Measurements from ENCODE around the gene PARD6G. TPM values are rescaled to one million over a fixed set of nuclear protein-coding genes. Genes with fewer than 3 reads are reported as not detected.
"Not testable (repeated sequence)": the region's sequence is repeated elsewhere in the genome, so short reads cannot be mapped to it uniquely, and the experiment has no call there.

The PARD6G gene
- total RNA-seq, 1 donor from 2014 or later = 1.7 TPM

DNA sequence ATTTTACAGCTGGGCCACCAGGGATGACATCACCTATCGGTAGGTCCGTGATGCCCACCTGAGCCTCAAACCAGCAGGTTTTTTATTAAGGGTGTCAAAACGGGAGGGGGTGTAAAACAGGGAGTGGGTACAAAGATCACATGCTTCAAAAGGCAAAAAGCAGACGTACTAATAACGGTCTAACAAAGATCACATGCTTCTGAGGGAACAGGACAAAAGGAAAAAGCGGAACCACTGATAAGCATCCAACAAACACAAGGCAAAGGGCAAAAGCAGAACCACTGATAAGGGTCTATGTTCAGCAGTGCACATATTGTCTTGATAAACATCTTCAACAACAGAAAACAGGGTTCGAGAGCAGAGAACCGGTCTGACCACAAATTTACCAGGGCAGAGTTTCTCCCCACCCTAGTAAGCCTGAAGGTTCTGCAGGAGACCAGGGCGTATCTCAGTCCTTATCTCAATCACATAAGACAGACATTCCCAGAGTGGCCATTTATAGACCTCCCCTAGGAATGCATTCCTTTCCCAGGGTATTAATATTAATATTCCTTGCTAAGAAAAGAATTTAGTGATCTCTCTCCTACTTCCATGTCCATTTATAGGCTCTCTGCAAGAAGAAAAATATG lies 82.5 kb downstream of the PARD6G start:
- ATAC-seq (ENCODE audit: poor library complexity); intact Hi-C loops (cut with DNase I): not testable (repeated sequence)

DNA sequence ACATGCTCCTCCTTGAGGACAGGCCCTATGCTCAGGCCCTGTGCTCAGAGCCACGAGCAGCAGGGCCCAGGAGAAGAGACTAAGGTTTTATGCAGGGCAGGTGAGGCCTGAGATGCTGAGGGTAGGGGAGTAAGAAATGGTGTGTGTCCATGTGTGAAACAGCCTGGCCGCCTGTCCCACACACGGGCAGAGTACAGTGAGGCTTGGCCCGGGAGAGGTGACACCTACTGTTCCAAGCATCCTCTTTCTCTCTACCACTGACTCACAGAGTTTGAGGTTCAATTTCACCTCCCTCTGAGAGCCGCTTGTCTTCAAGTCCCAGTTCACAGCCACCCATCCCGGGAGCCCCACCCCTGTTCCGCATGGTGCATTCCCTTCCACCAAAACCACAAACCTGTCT lies 84.1 kb downstream of the PARD6G start:
- no peak for DNase-seq
- no peak for ATAC-seq (ENCODE audit: poor library complexity)
- intact Hi-C loops (cut with DNase I) = no loop called here

More for the DNA sequence above, 82.5 kb downstream of the PARD6G start:
- DNase-seq = not testable (repeated sequence)

DNA sequence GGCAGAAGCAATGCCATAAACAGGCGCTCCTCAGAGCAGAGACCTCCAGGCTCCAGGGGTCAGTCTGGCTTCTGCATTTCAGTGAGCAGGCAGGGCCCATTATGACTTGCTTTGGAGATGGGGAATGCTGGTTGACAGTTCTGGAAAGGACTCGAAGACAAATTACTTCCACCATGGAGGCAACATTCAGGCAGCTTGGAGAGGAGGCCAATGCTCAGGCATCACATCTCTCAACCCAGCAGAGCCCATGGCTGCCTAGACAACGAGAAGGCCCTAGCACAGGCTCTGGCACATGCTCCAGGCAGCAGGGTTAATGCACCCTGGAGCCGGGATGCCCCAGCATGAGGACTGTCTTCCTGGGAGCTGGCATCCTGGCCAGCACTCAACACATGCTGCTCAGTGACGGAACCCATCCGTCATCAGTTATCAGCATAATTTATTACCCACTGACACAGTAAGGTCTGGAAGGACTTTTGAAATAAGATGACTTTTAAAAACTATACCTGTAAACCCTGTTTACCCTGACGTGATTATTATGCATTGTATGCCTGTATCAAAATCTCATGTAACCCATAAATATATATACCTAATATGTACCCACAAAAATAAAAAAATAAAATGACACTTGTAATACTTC lies 85.4 kb downstream of the PARD6G start:
- intact Hi-C loops (cut with DNase I) = no loop called here
- no peak for DNase-seq
- no peak for ATAC-seq (ENCODE audit: poor library complexity)

DNA sequence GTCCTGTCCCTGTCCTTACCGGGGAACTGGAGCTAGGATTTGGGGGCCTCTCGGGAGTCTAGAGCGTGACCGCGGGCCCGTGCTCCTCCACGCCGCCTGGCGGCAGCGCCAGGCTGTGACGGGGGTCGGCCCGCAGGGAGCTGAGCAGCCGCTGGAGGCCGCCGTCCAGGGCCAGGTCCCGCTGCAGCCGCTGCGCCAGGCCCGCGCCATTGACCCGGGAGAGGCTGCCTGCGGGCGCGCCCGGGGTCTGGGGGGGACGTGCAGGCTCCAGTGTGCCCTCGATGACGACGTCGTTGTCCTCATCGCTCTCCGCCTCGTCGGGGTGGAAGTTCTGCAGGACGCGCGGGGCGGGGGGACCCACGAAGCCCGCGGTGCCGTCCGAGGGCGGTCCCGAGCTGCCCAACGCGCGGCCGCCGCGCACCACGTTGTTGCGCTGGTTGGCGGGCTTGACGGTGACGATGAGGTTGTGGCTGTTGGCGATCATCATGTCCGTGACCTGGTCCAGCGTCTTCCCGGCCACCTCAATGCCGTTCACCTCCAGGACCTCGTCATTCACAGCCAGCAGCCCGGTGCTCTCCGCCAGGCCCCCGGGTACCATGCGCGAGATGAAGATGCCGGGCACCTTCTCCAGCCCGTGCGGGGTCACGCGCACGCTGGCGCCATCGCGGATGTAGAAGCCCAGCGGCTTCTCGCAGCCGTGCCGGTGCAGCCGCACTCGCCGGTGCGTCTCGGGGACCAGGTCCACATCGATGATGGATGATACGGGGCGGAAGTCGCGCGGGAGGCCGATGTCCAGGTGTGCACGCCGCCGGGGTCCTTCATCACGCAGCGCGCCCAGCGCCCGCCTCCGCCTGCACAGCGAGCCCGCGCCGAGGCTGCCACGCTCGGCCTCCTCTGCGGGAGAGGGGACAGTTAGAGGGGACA lies 87.3 kb downstream of the PARD6G start:
- intact Hi-C loops (cut with DNase I) = no loop called here
- DNase-seq = peak; percentile 61
- ATAC-seq (ENCODE audit: poor library complexity) = peak; percentile 94

DNA sequence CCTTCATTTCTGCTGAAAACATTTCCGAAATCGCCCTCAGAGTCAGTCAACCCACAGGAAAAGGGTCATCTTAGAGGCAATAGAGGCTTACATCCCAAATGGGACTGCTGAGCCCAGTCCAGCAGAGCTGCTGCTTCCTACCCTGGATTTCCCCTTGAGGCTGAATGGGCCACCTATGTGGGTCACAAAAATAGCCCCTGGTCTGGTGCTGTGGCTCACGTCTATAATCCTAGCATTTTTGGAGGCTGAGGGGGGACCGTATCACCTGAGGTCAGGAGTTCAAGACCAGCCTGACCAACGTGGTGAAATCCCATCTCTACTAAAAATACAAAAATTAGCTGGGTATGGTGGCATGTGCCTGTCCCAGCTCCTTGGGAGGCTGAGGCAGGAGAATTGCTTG lies 88.9 kb downstream of the PARD6G start:
- DNase-seq (no peak), ATAC-seq (ENCODE audit: poor library complexity) (no peak)
- intact Hi-C loops (cut with DNase I) = no loop called here

DNA sequence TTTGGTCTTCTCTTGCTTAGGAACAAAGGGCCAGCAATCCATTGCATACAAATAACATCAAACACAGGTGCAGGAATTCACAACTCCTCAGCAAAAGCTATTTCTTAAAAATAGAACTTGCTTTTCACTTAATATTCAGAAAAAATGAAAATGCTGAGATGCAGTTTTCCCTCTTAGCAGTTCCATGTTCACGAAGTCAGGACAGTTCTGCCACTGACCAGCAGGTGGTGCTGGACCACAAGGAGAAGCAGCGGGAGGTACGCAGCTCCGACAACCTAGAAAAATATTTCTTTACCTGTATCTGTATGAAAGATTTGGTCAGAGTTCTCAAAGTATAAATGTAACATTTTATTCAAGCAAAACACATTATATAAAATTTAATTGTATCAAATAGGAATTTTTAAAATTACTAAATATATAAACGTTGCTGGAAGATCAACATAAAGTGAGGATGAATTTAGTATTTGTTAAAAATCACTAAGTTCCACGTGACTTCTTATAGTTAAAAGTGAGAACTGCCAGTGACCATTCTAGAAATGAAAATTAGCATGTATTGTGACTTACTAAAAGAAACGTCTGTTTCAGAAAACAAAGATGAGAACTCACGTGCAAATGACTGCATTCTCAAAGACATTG lies 89.5 kb downstream of the PARD6G start:
- DNase-seq = peak; percentile 86
- intact Hi-C loops (cut with DNase I) = no loop called here
- peak; percentile 65 for ATAC-seq (ENCODE audit: poor library complexity)

DNA sequence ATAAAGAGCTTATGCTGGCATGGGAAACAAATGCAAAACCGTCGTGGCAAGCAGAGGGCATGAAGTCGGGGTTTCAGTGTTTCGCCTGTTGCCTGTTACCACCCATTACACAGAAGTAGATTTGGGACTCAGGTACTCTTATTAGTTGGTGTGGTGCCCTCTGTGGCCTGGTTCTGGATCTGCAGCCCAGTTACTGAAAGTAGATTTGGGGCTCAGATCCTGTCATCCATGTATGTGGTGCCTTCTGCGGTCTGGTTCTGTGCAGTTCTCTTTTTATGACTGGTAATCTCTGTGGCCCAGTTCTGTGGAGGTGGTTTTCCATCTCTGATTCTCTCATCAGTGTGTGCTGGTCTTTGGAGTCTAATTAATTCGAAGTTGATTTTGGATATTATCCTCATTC lies 93.0 kb downstream of the PARD6G start:
- ATAC-seq (ENCODE audit: poor library complexity) (no peak), DNase-seq (no peak)
- intact Hi-C loops (cut with DNase I) = no loop called here

DNA sequence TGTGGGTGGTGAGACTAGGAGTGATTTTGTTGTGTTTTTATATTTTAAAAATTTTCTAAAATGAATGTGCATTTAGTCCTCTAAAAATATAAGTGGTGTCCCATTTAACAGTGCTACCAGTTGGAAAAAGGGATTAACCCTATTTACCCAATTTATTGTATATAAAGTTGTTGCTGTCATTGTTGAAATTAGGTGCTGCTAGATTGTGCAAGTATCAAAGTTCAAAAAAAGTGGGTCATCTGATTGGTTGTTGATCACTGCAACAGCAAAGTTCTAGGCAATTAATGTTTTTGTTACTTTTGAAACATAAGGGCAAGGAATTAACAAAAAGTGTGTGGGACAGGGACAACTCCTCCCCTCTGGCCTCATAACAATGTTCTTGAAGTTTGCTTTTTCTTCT lies 97.6 kb downstream of the PARD6G start:
- DNase-seq (no peak), ATAC-seq (ENCODE audit: poor library complexity) (no peak)
- intact Hi-C loops (cut with DNase I) = no loop called here

DNA sequence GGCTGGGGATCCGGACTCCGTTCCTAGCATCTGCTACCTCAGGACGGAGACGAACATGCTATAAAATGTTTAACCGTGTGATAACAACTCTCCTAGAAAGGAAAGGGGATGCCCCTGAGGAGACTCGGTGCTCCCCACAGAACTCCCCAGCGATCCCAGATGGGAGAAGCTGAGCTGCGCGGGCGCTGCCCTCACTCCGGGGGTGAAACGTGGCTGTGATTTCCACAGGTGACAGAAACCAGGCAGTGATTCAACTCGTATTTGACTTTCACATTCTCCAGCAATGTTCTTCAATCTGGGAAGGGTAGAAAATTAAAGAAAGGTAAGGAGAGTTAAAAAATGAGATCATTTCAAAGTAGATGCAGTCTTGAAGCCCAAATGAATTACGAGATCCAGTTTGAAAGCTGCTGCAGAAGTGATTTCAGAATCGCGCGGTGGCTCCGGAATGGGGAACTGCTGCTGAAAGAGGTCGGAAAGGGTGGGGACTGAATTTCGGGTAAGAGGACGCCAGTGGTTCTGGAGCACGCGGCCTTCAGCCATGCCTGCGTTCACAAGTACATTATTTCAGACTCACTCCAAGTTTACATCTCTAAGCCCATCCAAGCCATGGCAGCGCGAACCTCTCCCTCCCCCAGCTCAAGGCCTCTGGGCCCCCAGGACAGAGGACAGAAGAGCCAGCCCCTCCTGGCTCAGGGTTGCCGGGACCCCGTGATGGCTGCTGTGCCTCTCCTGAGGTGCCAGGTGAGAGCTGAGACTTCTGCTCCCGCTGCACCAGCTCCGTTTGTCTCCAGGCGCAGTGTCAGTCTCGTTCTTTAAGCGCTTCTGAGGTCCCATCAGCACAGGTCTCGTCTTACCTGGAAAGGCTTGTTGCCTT lies 98.8 kb downstream of the PARD6G start:
- ATAC-seq (ENCODE audit: poor library complexity) = peak; percentile 7

DNA sequence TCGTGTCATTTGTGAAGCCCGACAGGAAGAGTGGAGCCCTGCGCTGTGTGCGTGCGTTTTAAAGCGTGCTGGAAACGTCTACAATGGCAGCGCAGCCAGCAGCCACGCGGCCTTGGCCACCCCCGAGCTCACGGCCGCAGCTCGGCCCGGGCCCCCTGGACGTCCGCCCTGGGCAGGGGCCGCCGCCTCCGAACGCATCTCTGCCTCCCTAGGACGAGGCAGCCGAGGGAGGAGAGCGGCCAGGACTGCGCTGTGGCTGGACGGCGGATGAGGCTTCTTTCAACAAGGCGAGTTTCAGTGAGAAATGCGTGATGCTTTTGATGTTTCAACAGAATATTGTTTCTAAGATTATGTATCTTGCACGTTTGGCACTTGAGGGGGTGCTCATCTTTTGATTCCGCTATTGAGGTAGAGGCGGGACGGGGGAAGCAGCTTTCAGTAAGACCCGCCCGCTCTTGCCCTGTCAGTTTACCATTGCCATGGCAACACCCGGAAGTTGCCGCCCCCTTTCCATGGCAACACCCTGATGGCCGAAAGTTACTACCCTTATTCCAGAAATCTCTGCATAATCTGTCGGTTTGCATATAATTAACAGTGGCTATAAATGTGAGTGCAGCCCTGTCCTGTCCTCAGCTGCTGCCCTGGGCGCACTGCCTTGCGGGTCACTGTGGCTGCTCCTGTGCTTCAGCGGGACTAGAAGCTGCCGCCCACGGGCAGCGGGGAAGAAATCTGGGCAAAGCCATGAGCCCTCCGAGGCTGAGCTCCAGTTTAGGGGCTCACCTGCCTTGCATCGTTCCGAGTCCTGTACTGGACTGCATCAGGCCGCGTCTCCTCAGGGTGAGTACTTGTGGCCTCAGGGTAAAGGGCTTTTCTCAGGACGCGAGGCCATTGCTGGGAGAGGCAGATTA lies 99.6 kb downstream of the PARD6G start:
- intact Hi-C loops (cut with DNase I) = no loop called here
- ATAC-seq (ENCODE audit: poor library complexity) (peak; percentile 96), DNase-seq (peak; percentile 88)

More for the DNA sequence above, 98.8 kb downstream of the PARD6G start:
- DNase-seq = peak; percentile 51
- intact Hi-C loops (cut with DNase I) = no loop called here

DNA sequence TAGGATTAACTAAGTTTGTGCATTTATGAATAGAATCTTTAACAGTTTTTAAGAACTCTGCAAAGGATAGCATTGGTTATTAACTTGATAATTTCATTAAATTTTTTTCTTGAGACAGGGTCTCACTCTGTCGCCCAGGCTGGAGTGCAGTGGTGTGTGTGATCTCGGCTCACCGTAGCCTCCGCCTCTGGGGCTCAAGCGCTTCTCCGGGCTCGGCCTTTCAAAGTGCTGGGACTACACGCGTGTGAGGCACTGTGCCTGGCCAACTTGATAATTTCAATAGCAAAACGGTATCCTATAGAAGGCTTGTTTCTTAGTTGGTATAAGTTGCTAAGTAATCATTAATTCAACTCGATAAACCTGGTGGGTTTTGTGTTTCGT lies 100.3 kb downstream of the PARD6G start:
- peak; percentile 53 for ATAC-seq (ENCODE audit: poor library complexity)
- intact Hi-C loops (cut with DNase I) = no loop called here
- DNase-seq = no peak

DNA sequence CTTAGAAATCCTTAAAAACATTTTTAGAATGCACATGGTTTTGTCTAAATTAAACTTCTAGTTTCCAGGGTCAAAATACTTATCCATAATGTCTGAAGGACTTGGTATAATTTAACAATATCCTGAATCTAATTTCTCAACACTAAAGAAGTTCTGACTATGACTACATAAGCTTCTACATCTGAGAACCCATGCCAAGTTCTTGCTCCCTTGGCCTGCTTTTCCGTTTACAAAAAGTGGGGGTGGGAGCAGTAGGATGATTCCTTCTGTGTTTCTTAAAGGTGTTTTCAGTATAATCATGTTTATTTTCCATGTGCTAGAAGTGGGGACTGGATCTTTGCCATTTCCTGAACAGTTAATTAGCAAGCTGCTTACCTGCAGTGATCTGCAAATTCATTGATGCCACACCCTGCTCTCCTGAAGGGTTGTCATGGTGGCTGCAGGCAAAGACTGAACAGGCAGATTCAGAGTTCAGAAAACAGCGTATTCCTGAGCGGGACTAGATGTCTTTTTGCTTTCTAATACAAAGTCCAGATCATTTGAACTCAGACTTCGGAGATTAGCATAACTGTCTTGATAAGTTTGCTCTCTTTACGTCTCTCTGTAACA lies 102.0 kb downstream of the PARD6G start:
- ATAC-seq (ENCODE audit: poor library complexity) (no peak), DNase-seq (no peak)
- intact Hi-C loops (cut with DNase I) = no loop called here

DNA sequence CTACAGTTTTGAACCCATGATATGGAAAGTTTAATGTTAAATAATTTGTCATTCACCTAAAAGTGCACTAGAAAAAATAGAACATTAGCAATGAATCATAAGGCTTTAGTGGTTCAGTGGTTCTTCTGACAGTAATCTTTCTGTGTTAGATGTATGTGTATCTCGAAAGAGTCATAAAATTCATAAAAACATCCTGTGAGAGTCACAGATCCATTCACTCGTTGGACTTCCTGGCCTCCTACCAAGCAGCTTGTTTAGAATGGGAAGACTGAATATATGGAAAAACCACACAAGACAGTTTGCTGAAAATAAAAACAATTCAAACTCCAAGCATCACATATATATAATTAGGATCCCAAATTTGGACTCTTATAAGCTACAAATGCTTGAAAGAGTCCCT lies 103.4 kb downstream of the PARD6G start:
- DNase-seq (no peak), ATAC-seq (ENCODE audit: poor library complexity) (no peak)
- intact Hi-C loops (cut with DNase I) = no loop called here

DNA sequence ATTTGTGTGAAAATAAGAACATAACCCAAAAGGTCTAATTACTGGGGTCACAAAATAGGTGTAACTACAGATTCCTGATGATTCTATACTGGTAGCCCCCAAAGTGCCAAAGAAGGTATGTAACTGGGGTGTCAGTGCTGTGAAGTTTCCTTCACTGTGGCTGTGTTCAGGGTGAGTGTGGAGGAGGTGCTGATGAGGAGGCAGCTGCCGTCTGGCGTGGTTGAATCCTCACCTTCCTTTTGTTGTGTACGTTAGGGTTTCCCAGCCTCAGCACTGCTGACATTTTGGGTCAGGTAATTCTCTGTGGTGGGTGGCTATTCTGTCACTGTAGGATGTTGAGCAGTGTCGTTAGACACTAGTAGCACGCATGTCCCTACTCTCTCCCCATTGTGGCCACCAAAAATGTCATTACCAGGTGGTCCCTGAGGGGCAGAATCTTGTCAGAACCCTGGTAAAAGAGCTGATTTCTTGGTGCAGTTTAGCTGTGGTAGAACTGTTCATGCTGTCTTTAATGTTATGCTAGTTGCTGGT lies 106.8 kb downstream of the PARD6G start:
- intact Hi-C loops (cut with DNase I) = no loop called here
- DNase-seq = no peak

DNA sequence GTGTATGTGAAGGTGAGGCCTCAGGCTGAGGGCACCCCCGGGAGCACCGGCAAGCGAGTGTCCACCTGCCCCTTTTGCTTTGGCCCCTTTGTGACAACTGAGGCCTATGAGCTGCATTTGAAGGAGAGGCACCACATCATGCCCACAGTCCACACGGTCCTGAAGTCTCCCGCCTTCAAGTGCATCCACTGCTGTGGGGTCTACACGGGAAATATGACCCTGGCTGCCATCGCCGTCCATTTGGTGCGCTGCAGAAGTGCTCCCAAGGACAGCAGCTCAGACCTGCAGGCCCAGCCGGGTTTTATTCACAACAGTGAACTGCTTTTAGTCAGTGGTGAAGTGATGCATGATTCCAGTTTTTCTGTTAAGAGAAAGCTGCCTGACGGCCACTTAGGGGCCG lies 109.3 kb downstream of the PARD6G start:
- no peak for ATAC-seq (ENCODE audit: poor library complexity)
- DNase-seq = no peak
- intact Hi-C loops (cut with DNase I) = no loop called here

More for the DNA sequence above, 106.8 kb downstream of the PARD6G start:
- no peak for ATAC-seq (ENCODE audit: poor library complexity)

DNA sequence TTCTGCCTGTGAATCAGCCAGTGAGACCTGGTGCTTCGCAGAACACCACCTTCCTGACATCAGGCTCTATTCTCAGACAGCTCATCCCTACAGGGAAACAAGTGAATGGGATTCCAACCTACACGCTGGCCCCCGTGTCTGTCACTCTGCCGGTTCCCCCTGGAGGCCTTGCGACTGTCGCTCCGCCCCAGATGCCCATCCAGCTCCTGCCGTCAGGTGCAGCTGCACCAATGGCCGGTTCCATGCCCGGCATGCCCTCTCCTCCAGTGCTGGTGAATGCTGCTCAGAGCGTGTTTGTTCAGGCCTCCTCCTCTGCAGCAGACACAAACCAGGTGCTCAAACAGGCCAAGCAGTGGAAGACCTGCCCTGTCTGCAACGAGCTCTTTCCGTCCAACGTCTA lies 110.2 kb downstream of the PARD6G start:
- no peak for DNase-seq
- ATAC-seq (ENCODE audit: poor library complexity) = no peak
- intact Hi-C loops (cut with DNase I) = no loop called here

DNA sequence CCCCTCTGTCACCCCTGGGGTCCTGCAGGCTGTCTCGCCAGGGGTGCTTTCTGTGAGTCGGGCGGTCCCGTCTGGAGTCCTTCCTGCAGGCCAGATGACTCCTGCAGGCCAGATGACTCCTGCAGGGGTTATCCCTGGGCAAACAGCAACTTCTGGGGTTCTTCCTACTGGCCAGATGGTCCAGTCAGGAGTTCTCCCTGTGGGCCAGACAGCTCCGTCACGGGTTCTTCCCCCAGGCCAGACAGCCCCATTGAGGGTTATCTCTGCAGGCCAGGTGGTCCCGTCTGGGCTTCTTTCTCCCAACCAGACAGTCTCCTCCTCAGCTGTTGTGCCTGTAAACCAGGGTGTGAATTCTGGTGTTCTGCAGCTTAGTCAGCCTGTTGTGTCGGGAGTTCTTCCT lies 110.6 kb downstream of the PARD6G start:
- DNase-seq = no peak
- ATAC-seq (ENCODE audit: poor library complexity) = no peak
- intact Hi-C loops (cut with DNase I) = no loop called here

Measured in Right ventricle myocardium superior (tissue), 1 donor.